Measurements from ENCODE around the gene DCD.

Gene DCD

GRCh38 chr12:54622463-54623183, 25.5 kb downstream of the DCD start:
- no peak for DNase-seq (ENCODE audit: low spot score)
- TF ChIP-seq CTCF (IDR thresholded peaks at IDR 0.05; ENCODE audit: extremely low read depth, missing control alignments), result no peak

GRCh38 chr12:54616933-54617680, 31.1 kb downstream of the DCD start:
- no peak for TF ChIP-seq CTCF (IDR thresholded peaks at IDR 0.05; ENCODE audit: extremely low read depth, missing control alignments)
- DNase-seq (ENCODE audit: low spot score), result no peak

- no peak for TF ChIP-seq CTCF (IDR thresholded peaks at IDR 0.05; ENCODE audit: extremely low read depth, missing control alignments)
- DNase-seq (ENCODE audit: low spot score), result no peak
Measured at GRCh38 chr12:54612225-54612750, 35.9 kb downstream of the DCD start.

GRCh38 chr12:54611715-54612149, 36.4 kb downstream of the DCD start:
- no peak for DNase-seq (ENCODE audit: low spot score)
- no peak for TF ChIP-seq CTCF (IDR thresholded peaks at IDR 0.05; ENCODE audit: extremely low read depth, missing control alignments)

- TF ChIP-seq CTCF (IDR thresholded peaks at IDR 0.05; ENCODE audit: extremely low read depth, missing control alignments), result no peak
- DNase-seq (ENCODE audit: low spot score), result no peak
Measured at GRCh38 chr12:54608769-54609168, 39.4 kb downstream of the DCD start.

- no peak for TF ChIP-seq CTCF (IDR thresholded peaks at IDR 0.05; ENCODE audit: extremely low read depth, missing control alignments)
- DNase-seq (ENCODE audit: low spot score), result no peak
Measured at GRCh38 chr12:54608156-54608555, 40.0 kb downstream of the DCD start.

GRCh38 chr12:54606556-54606955, 41.6 kb downstream of the DCD start:
- no peak for TF ChIP-seq CTCF (IDR thresholded peaks at IDR 0.05; ENCODE audit: extremely low read depth, missing control alignments)
- DNase-seq (ENCODE audit: low spot score), result no peak

Measured in GM20000 (cell line).